T-helper 17 cell (primary cell): ENCODE data around the gene CD44. TPM values are rescaled to one million over a fixed set of nuclear protein-coding genes. Genes with fewer than 3 reads are reported as not detected.

Experiments
- ATAC-seq: fragments of 150-1000 bp; cut with Tn5 transposase; 2 replicates; pipeline ENCODE4 v1.10.0; 2021; ENCODE audit warnings: mild to moderate bottlenecking, moderate library complexity
- DNase-seq, 3 donors: peaks; one replicate each; pipeline versions ENCODE4 v3.0.0 to v3.0.0-alpha.2; 2020 to 2021
- H3K9me3 ChIP-seq: one replicate; pipeline ENCODE4 v1.7.0; 2013; ENCODE audit warnings: low read length, mild to moderate bottlenecking; ENCODE audit not compliant: control insufficient read depth, poor library complexity, severe bottlenecking
- H3K27ac Mint-ChIP-seq: one replicate; pipeline ENCODE4 v1.8.0; 2022; ENCODE audit warnings: mild to moderate bottlenecking, moderate library complexity, mixed read lengths
- H3K27me3 Mint-ChIP-seq: one replicate; pipeline ENCODE4 v1.8.0; 2022; ENCODE audit warnings: mixed read lengths
- H3K36me3 Mint-ChIP-seq: one replicate; pipeline ENCODE4 v1.8.0; 2022; ENCODE audit warnings: low read depth, mixed read lengths
- H3K4me1 Mint-ChIP-seq: one replicate; pipeline ENCODE4 v1.8.0; 2022; ENCODE audit warnings: mild to moderate bottlenecking, mixed read lengths
- H3K4me3 Mint-ChIP-seq: one replicate; pipeline ENCODE4 v1.8.0; 2022; ENCODE audit warnings: mild to moderate bottlenecking, moderate library complexity, mixed read lengths
- total RNA-seq, 4 donors: library from RNA in 2 of 4; stranded (reverse) in 2 of 4; gene quantifications; one replicate each; pipeline ENCODE4 v1.2.3 and lab custom pipeline; 2022 to 2026

Gene CD44
- total RNA-seq, 2 donors from 2014 or later, result 1,118 to 1,497 TPM

- Mint-ChIP-seq H3K27ac (peak overlapping the region; percentile 99), H3K4me1 (peaks cover 85% of the 10 kb centered on the region), H3K36me3 (peaks cover 8% of the 10 kb centered on the region), H3K4me3 (peak overlapping the region; percentile 86), H3K27me3 (no peaks in the 10 kb centered on the region)
- DNase-seq (no peak), ATAC-seq (no peak)
- H3K9me3 ChIP-seq, result no peaks in the 10 kb centered on the region
Measured at GRCh38 chr11:35171226-35171625, 32.3 kb downstream of the CD44 start.

- Mint-ChIP-seq H3K27me3 (no peaks in the 10 kb centered on the region), H3K27ac (peak overlapping the region; percentile 99), H3K36me3 (peaks cover 8% of the 10 kb centered on the region), H3K4me1 (peaks cover 82% of the 10 kb centered on the region), H3K4me3 (peak overlapping the region; percentile 86)
- H3K9me3 ChIP-seq, result no peaks in the 10 kb centered on the region
- ATAC-seq (no peak), DNase-seq (no peak)
Measured at GRCh38 chr11:35173011-35173511, 34.1 kb downstream of the CD44 start.

GRCh38 chr11:35173616-35174566, 34.9 kb downstream of the CD44 start:
- Mint-ChIP-seq H3K36me3 (peaks cover 10% of the 10 kb centered on the region), H3K4me3 (peak overlapping the region; percentile 86), H3K27ac (peak overlapping the region; percentile 99), H3K27me3 (no peaks in the 10 kb centered on the region), H3K4me1 (peaks cover 81% of the 10 kb centered on the region)
- ATAC-seq (peak; percentile 27), DNase-seq (no peak)
- H3K9me3 ChIP-seq, result no peaks in the 10 kb centered on the region

- Mint-ChIP-seq H3K27me3 (no peaks in the 10 kb centered on the region), H3K36me3 (peaks cover 13% of the 10 kb centered on the region), H3K27ac (peak overlapping the region; percentile 99), H3K4me1 (peaks cover 82% of the 10 kb centered on the region), H3K4me3 (peak overlapping the region; percentile 86)
- no peak for ATAC-seq
- no peaks in the 10 kb centered on the region for H3K9me3 ChIP-seq
- no peak for DNase-seq
Measured at GRCh38 chr11:35174666-35175065, 35.7 kb downstream of the CD44 start.

GRCh38 chr11:35177370-35177769, 38.4 kb downstream of the CD44 start:
- H3K36me3 Mint-ChIP-seq, result peaks cover 30% of the 10 kb centered on the region
- no peak for DNase-seq
- peak overlapping the region; percentile 99 for H3K27ac Mint-ChIP-seq
- no peaks in the 10 kb centered on the region for H3K27me3 Mint-ChIP-seq
- peaks cover 81% of the 10 kb centered on the region for H3K4me1 Mint-ChIP-seq
- ATAC-seq, result peak; percentile 56
- peak overlapping the region; percentile 71 for H3K4me3 Mint-ChIP-seq
- H3K9me3 ChIP-seq, result no peaks in the 10 kb centered on the region

GRCh38 chr11:35178067-35178805, 39.3 kb downstream of the CD44 start:
- DNase-seq (no peak), ATAC-seq (no peak)
- Mint-ChIP-seq H3K27me3 (no peaks in the 10 kb centered on the region), H3K4me1 (peaks cover 82% of the 10 kb centered on the region), H3K4me3 (peak overlapping the region; percentile 43), H3K36me3 (peaks cover 35% of the 10 kb centered on the region), H3K27ac (peak overlapping the region; percentile 99)
- no peaks in the 10 kb centered on the region for H3K9me3 ChIP-seq

GRCh38 chr11:35178873-35179272, 39.9 kb downstream of the CD44 start:
- DNase-seq (no peak), ATAC-seq (no peak)
- Mint-ChIP-seq H3K27me3 (no peaks in the 10 kb centered on the region), H3K4me1 (peaks cover 78% of the 10 kb centered on the region), H3K36me3 (peaks cover 35% of the 10 kb centered on the region), H3K4me3 (peak overlapping the region; percentile 82), H3K27ac (peak overlapping the region; percentile 99)
- H3K9me3 ChIP-seq, result no peaks in the 10 kb centered on the region

GRCh38 chr11:35179466-35180135, 40.6 kb downstream of the CD44 start:
- no peaks in the 10 kb centered on the region for H3K9me3 ChIP-seq
- peak overlapping the region; percentile 99 for H3K27ac Mint-ChIP-seq
- ATAC-seq (no peak), DNase-seq (no peak)
- H3K27me3 Mint-ChIP-seq, result no peaks in the 10 kb centered on the region
- peaks cover 35% of the 10 kb centered on the region for H3K36me3 Mint-ChIP-seq
- H3K4me3 Mint-ChIP-seq, result peak overlapping the region; percentile 82
- peaks cover 76% of the 10 kb centered on the region for H3K4me1 Mint-ChIP-seq

- DNase-seq, result no peak
- peaks cover 74% of the 10 kb centered on the region for H3K4me1 Mint-ChIP-seq
- H3K36me3 Mint-ChIP-seq, result peaks cover 33% of the 10 kb centered on the region
- no peak for ATAC-seq
- peak overlapping the region; percentile 99 for H3K27ac Mint-ChIP-seq
- H3K4me3 Mint-ChIP-seq, result peak overlapping the region; percentile 82
- no peaks in the 10 kb centered on the region for H3K9me3 ChIP-seq
- no peaks in the 10 kb centered on the region for H3K27me3 Mint-ChIP-seq
Measured at GRCh38 chr11:35180317-35181233, 41.6 kb downstream of the CD44 start.

- no peak for DNase-seq
- Mint-ChIP-seq H3K36me3 (peaks cover 39% of the 10 kb centered on the region), H3K4me3 (peak overlapping the region; percentile 74)
Measured at GRCh38 chr11:35182317-35182939, 43.5 kb downstream of the CD44 start.

GRCh38 chr11:35183326-35183925, 44.5 kb downstream of the CD44 start:
- Mint-ChIP-seq H3K36me3 (peaks cover 38% of the 10 kb centered on the region), H3K4me1 (peaks cover 65% of the 10 kb centered on the region), H3K27ac (peak overlapping the region; percentile 98), H3K4me3 (peak overlapping the region; percentile 74), H3K27me3 (no peaks in the 10 kb centered on the region)
- no peak for ATAC-seq
- H3K9me3 ChIP-seq, result no peaks in the 10 kb centered on the region
- no peak for DNase-seq

More at GRCh38 chr11:35182317-35182939, 43.5 kb downstream of the CD44 start:
- ATAC-seq, result peak; percentile 4
- Mint-ChIP-seq H3K27ac (peak overlapping the region; percentile 98), H3K27me3 (no peaks in the 10 kb centered on the region), H3K4me1 (peaks cover 69% of the 10 kb centered on the region)
- H3K9me3 ChIP-seq, result no peaks in the 10 kb centered on the region
